WTC11 (cell line): ENCODE measurements around the gene KIFC3.

ENCODE experiments used
- AFF4 ChIP-seq: sonication (generic); formaldehyde crosslinking; IDR thresholded peaks from 2 replicates; pipeline ENCODE4 v1.8.1; 2023; ENCODE audit warnings: mild to moderate bottlenecking, missing genetic modification reagents, borderline replicate concordance
- ATF2 ChIP-seq: sonication (generic); formaldehyde crosslinking; IDR thresholded peaks from 2 replicates; pipeline ENCODE4 v1.8.1; 2022; ENCODE audit warnings: low read depth, missing genetic modification reagents, borderline replicate concordance
- ATF3 ChIP-seq: sonication (generic); formaldehyde crosslinking; conservative IDR thresholded peaks from 2 replicates; pipeline ENCODE4 v1.8.1; 2022; ENCODE audit warnings: mild to moderate bottlenecking, missing genetic modification reagents
- ESRRA ChIP-seq: sonication (generic); formaldehyde crosslinking; IDR thresholded peaks from 2 replicates; pipeline ENCODE4 v1.8.1; 2022; ENCODE audit warnings: mild to moderate bottlenecking, missing genetic modification reagents, borderline replicate concordance
- MAX ChIP-seq: sonication (generic); formaldehyde crosslinking; IDR thresholded peaks from 2 replicates; pipeline ENCODE4 v1.8.0; 2022; ENCODE audit warnings: mild to moderate bottlenecking, missing genetic modification reagents
- SMAD4 ChIP-seq: sonication (generic); formaldehyde crosslinking; IDR thresholded peaks from 2 replicates; pipeline ENCODE4 v1.8.0; 2022; ENCODE audit warnings: mild to moderate bottlenecking, missing genetic modification reagents
- TF ChIP-seq, protein P1 (sequence below): sonication (generic); formaldehyde crosslinking; IDR thresholded peaks from 2 replicates; pipeline ENCODE4 v1.8.1; 2023; ENCODE audit warnings: mild to moderate bottlenecking, moderate library complexity, missing genetic modification reagents
- TF ChIP-seq, protein P2 (sequence below): fragments of 200-600 bp; IDR thresholded peaks from 2 replicates; pipeline ENCODE4 v1.8.0; 2022; ENCODE audit warnings: antibody characterized with exemption
- TF ChIP-seq, protein P3 (sequence below): sonication (generic); formaldehyde crosslinking; IDR thresholded peaks from 2 replicates; pipeline ENCODE4 v1.8.1; 2023; ENCODE audit warnings: mild to moderate bottlenecking, missing genetic modification reagents, moderate library complexity
- TF ChIP-seq, protein P4 (sequence below): sonication (generic); formaldehyde crosslinking; IDR thresholded peaks from 2 replicates; pipeline ENCODE4 v1.8.1; 2023; ENCODE audit warnings: mild to moderate bottlenecking, missing genetic modification reagents
- TF ChIP-seq, protein P5 (sequence below): sonication (generic); formaldehyde crosslinking; IDR thresholded peaks from 2 replicates; pipeline ENCODE4 v1.8.1; 2022; ENCODE audit warnings: low read depth, mild to moderate bottlenecking, moderate library complexity, missing genetic modification reagents, borderline replicate concordance

DNA sequence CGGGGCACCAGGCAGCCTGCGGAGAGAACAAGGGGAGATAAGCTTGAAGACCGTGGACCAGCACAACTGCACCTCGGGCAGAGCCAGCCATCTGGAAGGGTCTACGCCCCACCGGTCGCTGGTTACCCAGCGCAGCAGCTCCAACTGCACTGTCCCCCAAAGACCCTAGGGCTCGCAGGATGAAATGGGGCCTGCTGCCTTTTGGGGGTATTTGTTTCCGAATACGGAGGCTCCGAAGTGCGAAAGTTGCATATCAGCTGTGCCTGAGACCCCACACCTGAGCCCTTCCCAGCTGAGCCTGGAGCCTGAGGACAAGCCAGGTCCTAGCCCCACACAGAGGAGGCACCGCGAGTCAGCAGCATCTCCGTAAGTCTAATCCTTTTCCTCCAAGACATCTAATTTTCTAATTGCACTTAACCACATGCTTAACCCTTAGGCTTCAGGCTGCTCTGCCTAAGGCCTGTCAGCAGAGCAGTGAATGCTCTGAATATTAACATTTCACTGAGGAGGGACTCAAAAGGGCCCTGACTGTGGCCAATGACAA, 4.0 kb downstream of the KIFC3 start:
- TF ChIP-seq ATF2 (CRISPR knock-in tag) (no peak), ESRRA (no peak), ATF3 (CRISPR knock-in tag) (no peak), SMAD4 (CRISPR knock-in tag) (no peak), AFF4 (no peak), MAX (no peak)
- TF ChIP-seq, protein P1, sequence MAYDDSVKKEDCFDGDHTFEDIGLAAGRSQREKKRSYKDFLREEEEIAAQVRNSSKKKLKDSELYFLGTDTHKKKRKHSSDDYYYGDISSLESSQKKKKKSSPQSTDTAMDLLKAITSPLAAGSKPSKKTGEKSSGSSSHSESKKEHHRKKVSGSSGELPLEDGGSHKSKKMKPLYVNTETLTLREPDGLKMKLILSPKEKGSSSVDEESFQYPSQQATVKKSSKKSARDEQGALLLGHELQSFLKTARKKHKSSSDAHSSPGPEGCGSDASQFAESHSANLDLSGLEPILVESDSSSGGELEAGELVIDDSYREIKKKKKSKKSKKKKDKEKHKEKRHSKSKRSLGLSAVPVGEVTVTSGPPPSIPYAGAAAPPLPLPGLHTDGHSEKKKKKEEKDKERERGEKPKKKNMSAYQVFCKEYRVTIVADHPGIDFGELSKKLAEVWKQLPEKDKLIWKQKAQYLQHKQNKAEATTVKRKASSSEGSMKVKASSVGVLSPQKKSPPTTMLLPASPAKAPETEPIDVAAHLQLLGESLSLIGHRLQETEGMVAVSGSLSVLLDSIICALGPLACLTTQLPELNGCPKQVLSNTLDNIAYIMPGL: no peak
- TF ChIP-seq, protein P2, sequence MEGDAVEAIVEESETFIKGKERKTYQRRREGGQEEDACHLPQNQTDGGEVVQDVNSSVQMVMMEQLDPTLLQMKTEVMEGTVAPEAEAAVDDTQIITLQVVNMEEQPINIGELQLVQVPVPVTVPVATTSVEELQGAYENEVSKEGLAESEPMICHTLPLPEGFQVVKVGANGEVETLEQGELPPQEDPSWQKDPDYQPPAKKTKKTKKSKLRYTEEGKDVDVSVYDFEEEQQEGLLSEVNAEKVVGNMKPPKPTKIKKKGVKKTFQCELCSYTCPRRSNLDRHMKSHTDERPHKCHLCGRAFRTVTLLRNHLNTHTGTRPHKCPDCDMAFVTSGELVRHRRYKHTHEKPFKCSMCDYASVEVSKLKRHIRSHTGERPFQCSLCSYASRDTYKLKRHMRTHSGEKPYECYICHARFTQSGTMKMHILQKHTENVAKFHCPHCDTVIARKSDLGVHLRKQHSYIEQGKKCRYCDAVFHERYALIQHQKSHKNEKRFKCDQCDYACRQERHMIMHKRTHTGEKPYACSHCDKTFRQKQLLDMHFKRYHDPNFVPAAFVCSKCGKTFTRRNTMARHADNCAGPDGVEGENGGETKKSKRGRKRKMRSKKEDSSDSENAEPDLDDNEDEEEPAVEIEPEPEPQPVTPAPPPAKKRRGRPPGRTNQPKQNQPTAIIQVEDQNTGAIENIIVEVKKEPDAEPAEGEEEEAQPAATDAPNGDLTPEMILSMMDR: no peak
- TF ChIP-seq, protein P3, sequence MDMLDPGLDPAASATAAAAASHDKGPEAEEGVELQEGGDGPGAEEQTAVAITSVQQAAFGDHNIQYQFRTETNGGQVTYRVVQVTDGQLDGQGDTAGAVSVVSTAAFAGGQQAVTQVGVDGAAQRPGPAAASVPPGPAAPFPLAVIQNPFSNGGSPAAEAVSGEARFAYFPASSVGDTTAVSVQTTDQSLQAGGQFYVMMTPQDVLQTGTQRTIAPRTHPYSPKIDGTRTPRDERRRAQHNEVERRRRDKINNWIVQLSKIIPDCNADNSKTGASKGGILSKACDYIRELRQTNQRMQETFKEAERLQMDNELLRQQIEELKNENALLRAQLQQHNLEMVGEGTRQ (CRISPR knock-in tag): no peak
- TF ChIP-seq, protein P4, sequence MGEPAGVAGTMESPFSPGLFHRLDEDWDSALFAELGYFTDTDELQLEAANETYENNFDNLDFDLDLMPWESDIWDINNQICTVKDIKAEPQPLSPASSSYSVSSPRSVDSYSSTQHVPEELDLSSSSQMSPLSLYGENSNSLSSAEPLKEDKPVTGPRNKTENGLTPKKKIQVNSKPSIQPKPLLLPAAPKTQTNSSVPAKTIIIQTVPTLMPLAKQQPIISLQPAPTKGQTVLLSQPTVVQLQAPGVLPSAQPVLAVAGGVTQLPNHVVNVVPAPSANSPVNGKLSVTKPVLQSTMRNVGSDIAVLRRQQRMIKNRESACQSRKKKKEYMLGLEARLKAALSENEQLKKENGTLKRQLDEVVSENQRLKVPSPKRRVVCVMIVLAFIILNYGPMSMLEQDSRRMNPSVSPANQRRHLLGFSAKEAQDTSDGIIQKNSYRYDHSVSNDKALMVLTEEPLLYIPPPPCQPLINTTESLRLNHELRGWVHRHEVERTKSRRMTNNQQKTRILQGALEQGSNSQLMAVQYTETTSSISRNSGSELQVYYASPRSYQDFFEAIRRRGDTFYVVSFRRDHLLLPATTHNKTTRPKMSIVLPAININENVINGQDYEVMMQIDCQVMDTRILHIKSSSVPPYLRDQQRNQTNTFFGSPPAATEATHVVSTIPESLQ (CRISPR knock-in tag): no peak
- TF ChIP-seq, protein P5, sequence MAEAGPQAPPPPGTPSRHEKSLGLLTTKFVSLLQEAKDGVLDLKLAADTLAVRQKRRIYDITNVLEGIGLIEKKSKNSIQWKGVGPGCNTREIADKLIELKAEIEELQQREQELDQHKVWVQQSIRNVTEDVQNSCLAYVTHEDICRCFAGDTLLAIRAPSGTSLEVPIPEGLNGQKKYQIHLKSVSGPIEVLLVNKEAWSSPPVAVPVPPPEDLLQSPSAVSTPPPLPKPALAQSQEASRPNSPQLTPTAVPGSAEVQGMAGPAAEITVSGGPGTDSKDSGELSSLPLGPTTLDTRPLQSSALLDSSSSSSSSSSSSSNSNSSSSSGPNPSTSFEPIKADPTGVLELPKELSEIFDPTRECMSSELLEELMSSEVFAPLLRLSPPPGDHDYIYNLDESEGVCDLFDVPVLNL: no peak
